HG02642 (cell line): ENCODE data around the gene POC5.
A peak's percentile ranks its signal among the peaks of the same experiment; 100 is the strongest.

Source experiments
- ATAC-seq: cut with Tn5 transposase; IDR thresholded peaks from one replicate; pipeline ENCODE4 v1.9.1; 2021; ENCODE audit warnings: mild to moderate bottlenecking; ENCODE audit not compliant: unreplicated experiment, poor library complexity

Gene POC5

DNA sequence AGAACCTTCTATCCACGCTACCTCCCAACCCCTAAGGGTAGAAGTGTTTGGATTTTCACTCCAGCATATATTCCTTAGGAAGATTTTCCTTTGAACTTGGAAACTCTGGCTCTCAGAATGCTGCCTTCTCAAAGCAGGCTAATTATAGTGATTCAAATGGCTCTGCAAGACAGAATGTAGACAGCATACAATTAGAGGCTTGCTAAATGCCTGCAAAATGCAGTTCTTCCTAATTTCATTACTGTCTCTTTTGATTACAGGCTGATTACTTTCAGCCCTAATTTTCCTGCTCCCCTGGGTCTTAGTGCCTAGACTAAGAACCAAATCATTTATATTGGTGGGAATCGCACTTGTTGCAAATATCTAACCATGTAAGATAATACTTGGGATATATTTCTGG, 55.2 kb downstream of the POC5 start:
- no peak for ATAC-seq

GRCh38 chr5:75660678-75661465, 56.4 kb downstream of the POC5 start:
- no peak for ATAC-seq

DNA sequence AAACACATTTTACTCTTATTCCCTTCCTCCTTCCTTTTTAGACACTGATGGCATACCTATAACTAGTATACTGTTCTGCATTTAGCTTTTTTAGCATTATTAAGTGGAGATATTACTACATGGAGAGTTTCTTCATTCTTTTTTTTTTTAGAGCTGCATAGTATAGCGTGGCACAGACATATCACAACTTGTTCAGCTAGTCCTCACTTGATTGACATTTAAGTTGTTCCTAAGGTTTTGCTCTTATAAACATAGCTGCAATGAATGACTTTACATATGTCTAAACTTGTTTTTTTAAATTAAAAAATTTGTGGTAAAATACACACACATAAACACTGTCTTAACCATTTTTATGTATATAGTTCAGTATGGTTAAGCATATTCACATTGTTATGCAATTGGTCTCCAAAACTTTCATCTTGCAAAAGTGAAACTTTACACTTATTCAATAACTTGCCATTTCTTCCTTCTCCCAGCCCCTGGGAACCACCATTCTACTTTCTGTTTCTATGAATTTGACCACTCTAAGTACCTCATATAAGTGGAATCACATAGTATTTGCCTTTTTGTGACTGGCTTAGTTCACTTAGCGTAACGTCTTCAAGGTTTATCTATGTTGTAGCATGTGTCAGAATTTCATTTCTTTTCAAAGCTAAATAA, 57.3 kb downstream of the POC5 start:
- ATAC-seq, result no peak

- ATAC-seq, result no peak
Observed at GRCh38 chr5:75656311-75657003, 60.8 kb downstream of the POC5 start.

- no peak for ATAC-seq
Observed at GRCh38 chr5:75654693-75655295, 62.4 kb downstream of the POC5 start.

DNA sequence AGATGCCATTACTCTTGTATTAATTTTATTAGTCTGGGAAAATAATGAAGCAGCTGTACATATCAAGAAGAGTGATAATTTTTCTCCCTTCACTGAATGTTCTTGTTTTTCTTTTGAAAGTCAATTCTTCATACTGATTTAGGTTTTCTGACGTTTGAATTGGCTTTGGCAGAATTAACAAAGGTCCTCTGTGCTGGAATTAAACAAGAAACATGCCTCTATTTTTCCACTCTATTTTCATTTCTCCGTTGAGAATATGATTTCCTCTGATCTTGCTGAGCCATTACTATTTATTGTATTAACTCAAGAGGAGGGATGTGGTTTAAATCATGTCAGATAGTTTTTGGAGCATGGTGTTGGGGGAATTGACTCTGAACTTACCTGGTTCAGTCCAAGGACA, 63.7 kb downstream of the POC5 start:
- no peak for ATAC-seq

DNA sequence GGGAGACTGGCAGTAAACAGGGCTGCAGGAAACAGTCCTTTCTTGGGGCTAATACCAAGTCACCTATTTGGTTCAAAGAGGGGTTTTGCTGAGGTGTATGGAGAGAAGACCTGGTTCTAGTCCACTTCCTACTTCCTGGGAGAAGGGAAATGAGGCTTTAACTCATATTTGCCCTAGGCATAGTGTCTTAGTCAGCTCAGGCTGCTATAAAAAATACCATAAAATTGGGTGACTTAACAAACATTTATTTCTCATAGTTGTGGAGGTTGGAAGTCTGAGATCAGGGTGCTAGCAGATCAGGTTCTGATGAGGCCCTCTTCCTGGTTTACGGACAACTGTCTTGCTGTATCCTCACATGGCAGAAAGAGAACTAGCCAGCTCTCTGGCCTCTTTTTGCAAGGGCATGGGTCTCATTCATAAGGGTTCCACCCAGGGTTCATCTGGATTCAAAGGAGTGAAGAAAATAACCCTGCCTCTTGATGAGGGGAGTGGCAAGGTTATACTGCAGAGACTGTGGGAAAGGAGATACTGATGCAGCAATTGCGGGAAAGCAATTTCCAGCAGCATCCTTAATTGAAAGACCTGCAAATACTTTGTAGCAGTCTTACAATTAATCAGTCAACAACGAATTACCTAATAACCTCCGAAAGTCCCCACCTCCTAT, 65.5 kb downstream of the POC5 start:
- no peak for ATAC-seq

DNA sequence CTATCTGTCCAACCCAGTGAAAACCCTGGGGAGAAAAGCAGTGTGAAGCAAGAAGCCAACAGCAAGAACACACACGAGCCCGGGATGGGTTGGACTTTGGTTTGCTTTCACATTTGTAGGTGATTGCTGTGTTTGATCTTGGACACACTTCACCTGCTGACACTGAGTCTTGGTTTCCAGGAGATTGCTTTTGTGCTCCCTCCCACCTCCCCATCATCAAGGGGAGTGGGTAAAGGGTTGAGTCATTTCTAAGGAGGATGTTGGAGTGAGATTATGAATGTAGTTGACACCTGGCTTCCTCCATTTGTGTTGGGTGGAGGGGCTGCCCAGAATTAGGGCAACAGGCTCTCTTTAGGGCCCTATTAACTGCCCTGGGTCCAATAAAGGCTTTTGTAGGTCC, 68.5 kb downstream of the POC5 start:
- ATAC-seq, result peak; percentile 52

DNA sequence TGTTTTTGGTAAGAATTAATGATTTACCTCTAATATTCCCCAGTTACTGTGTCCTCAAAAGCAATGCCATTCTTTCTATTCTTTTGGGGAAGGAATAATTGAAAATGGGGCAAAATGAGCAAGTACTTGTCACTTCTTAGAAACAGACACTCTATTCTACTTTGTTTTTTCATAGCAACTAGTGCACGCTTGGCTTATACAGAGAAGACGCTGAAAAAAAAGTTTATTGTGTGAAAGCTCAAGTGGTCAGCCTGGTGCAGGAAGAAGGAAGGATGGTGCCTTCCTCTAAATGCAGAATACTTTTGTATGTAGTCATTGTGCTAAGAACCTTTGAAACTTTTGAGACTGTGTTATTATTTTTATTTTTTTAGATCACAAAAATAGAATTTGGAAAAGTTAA, 76.4 kb downstream of the POC5 start:
- no peak for ATAC-seq

DNA sequence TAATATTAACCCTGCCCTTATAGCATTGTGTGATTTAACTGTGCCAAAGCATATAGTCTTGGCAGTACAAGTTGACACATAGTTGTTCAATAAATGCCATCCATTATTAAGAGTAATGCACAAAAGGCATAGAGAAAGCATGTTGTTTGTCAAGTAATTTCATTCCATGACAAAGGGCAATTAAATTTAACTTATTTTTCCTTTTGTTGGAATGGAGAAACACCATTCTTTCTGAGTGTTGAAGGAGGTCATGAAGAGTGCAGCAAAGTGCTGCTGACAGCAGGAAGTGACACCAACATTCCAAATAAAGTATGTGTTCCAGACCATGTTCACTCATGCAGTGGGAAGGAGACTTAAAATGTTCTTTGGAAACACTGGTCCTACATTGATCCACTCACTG, 76.8 kb downstream of the POC5 start:
- ATAC-seq, result no peak

- no peak for ATAC-seq
Observed at GRCh38 chr5:75639535-75640311, 77.5 kb downstream of the POC5 start.

- ATAC-seq, result no peak
Observed at GRCh38 chr5:75637949-75638348, 79.3 kb downstream of the POC5 start.

DNA sequence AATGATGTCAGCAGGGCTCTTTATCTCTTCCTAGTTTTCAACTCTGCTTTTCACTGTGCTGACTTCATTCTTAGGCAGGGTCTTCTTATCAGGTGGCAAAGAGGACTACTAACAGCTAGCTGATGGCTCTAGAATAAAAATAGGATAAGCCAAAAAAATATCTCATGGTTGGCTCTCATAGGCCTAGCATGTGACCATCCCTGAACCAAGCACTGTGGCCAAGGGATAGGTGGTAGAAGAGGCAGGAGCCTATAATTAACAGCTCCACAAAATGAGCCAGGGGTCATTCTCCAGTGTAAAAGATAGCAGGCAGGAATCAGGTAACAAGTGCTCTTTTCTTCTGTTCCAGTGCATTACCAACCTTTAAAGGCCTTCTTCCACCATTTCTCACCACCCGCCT, 84.9 kb downstream of the POC5 start:
- no peak for ATAC-seq

- no peak for ATAC-seq
Observed at GRCh38 chr5:75630875-75631274, 86.4 kb downstream of the POC5 start.

DNA sequence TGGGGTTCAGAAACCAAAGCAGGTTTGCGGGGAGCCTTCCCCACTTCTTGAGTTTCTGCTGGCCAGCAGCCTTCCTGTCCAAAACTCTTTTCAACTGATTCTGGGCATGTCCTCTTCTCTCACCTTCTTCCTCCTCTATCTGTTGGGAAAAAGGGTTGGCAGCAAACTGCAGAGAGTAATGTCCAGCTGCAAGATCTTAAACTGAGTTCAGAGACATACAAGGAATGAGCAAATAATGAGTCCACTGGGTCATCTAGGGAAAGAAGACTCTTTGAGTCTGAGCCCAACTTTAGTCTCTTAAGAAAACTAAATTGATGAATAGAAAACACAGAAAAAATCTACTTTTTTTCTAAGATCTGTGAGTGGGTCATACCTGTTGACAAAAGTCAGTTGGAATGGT, 89.4 kb downstream of the POC5 start:
- ATAC-seq, result no peak

- no peak for ATAC-seq
Observed at GRCh38 chr5:75626959-75627358, 90.3 kb downstream of the POC5 start.
